ENCODE results near the gene LRRC14B.

DNA sequence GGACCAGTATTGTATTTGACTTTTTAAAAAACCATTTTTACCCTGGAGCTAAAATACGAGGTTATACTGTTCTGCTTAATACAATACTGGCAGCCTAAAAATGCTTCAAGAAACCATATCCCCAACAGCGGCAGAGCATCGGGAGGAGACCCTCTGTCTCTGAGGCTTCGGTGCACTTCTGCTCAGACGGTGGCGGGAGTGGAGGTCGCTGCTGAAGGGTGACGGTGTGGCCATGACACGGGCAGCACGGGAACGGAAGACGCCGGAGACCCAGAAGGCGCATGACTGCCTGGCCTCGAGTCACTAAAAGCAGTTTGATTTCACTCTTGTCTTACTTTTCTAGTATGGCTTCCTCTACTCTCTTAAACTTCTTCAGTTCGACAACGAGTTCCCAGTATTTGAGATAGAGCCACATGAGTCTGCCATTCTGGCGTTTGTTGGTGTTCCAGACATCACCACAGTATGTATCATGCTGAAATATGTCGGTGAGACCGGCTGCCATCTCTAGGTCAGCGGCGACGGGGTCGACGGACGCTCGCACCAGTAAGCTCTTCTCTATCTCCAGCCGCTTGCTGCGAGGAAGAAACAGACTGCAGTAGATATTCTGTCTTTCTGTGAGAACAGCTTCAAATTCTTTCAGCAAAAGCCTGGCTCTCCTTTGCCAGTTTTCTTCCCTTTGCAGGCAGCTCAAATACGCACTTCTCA is 13.8 kb downstream of the LRRC14B start:
- TF ChIP-seq, protein P1, sequence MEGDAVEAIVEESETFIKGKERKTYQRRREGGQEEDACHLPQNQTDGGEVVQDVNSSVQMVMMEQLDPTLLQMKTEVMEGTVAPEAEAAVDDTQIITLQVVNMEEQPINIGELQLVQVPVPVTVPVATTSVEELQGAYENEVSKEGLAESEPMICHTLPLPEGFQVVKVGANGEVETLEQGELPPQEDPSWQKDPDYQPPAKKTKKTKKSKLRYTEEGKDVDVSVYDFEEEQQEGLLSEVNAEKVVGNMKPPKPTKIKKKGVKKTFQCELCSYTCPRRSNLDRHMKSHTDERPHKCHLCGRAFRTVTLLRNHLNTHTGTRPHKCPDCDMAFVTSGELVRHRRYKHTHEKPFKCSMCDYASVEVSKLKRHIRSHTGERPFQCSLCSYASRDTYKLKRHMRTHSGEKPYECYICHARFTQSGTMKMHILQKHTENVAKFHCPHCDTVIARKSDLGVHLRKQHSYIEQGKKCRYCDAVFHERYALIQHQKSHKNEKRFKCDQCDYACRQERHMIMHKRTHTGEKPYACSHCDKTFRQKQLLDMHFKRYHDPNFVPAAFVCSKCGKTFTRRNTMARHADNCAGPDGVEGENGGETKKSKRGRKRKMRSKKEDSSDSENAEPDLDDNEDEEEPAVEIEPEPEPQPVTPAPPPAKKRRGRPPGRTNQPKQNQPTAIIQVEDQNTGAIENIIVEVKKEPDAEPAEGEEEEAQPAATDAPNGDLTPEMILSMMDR (conservative IDR thresholded peaks at IDR 0.05; ENCODE audit: low read depth, low read length), result no peak
- TF ChIP-seq EZH2 (IDR thresholded peaks at IDR 0.05; ENCODE audit: borderline replicate concordance, low read depth, low read length, poor library complexity, severe bottlenecking), result no peak

Measured in A673 (cell line).